ENCODE results near the gene PLSCR4.
"Not testable (repeated sequence)": the region's sequence is repeated elsewhere in the genome, so short reads cannot be mapped to it uniquely, and the experiment has no call there.

Gene PLSCR4

GRCh38 chr3:146247911-146248310 lies 3.0 kb downstream of the PLSCR4 start:
- DNase-seq (ENCODE audit: low spot score): no peak

GRCh38 chr3:146246526-146246925 lies 4.4 kb downstream of the PLSCR4 start:
- no peak for DNase-seq (ENCODE audit: low spot score)

- no peak for DNase-seq (ENCODE audit: low spot score)
These were observed 7.3 kb downstream of the PLSCR4 start for GRCh38 chr3:146243559-146243958.

GRCh38 chr3:146241523-146242240 lies 9.2 kb downstream of the PLSCR4 start:
- DNase-seq (ENCODE audit: low spot score): no peak

GRCh38 chr3:146233487-146233886 lies 17.4 kb downstream of the PLSCR4 start:
- DNase-seq (ENCODE audit: low spot score): no peak

GRCh38 chr3:146227486-146227885 lies 23.4 kb downstream of the PLSCR4 start:
- no peak for DNase-seq (ENCODE audit: low spot score)

- DNase-seq (ENCODE audit: low spot score): no peak
These were observed 24.0 kb downstream of the PLSCR4 start for GRCh38 chr3:146226881-146227280.

- DNase-seq (ENCODE audit: low spot score): not testable (repeated sequence)
These were observed 25.4 kb downstream of the PLSCR4 start for GRCh38 chr3:146225458-146225857.

- no peak for DNase-seq (ENCODE audit: low spot score)
These were observed 27.2 kb downstream of the PLSCR4 start for GRCh38 chr3:146223401-146224373.

- DNase-seq (ENCODE audit: low spot score): no peak
These were observed 28.5 kb downstream of the PLSCR4 start for GRCh38 chr3:146222204-146223046.

- no peak for DNase-seq (ENCODE audit: low spot score)
These were observed 29.6 kb downstream of the PLSCR4 start for GRCh38 chr3:146221276-146221675.

- DNase-seq (ENCODE audit: low spot score): peak; percentile 39
These were observed 31.7 kb downstream of the PLSCR4 start for GRCh38 chr3:146218880-146219866.

GRCh38 chr3:146217324-146217723 lies 33.6 kb downstream of the PLSCR4 start:
- DNase-seq (ENCODE audit: low spot score): peak; percentile 25

- DNase-seq (ENCODE audit: low spot score): no peak
These were observed 36.4 kb downstream of the PLSCR4 start for GRCh38 chr3:146214493-146214892.

GRCh38 chr3:146209371-146209770 lies 41.5 kb downstream of the PLSCR4 start:
- no peak for DNase-seq (ENCODE audit: low spot score)

GRCh38 chr3:146203776-146204175 lies 47.1 kb downstream of the PLSCR4 start:
- DNase-seq (ENCODE audit: low spot score): no peak

GRCh38 chr3:146200461-146201220 lies 50.3 kb downstream of the PLSCR4 start:
- DNase-seq (ENCODE audit: low spot score): no peak

- DNase-seq (ENCODE audit: low spot score): no peak
These were observed 51.1 kb downstream of the PLSCR4 start for GRCh38 chr3:146199762-146200161.

- DNase-seq (ENCODE audit: low spot score): no peak
These were observed 54.1 kb downstream of the PLSCR4 start for GRCh38 chr3:146196789-146197188.

- no peak for DNase-seq (ENCODE audit: low spot score)
These were observed 55.3 kb downstream of the PLSCR4 start for GRCh38 chr3:146195605-146196004.

Measured in RKO (cell line).